Natural killer cell (primary cell): ENCODE results near the gene SLK. TPM values are rescaled to one million over a fixed set of nuclear protein-coding genes. Genes with fewer than 3 reads are reported as not detected.
A peak's percentile ranks its signal among the peaks of the same experiment; 100 is the strongest.

Experiments used
- ATAC-seq, 3 donors: fragments of 150-1000 bp in 2 of 3; fragments of 200-7000 bp in 1 of 3; cut with Tn5 transposase; 1 replicate in 1 of 3; 2 replicates in 2 of 3; pipeline ENCODE4 v1.10.0; 2021; ENCODE audit warnings: mild to moderate bottlenecking in 2 of 3, moderate library complexity in 2 of 3
- DNase-seq, 2 donors: peaks; one replicate each; pipeline versions ENCODE4 v3.0.0 to v3.0.0-alpha.2; 2013 to 2021; ENCODE audit warnings: mixed read lengths in 1 of 2
- H3K27ac ChIP-seq: one replicate; pipeline ENCODE4 v1.5.1; 2013; ENCODE audit warnings: mild to moderate bottlenecking, low read length
- H3K27me3 ChIP-seq: one replicate; pipeline ENCODE4 v1.6.1; 2013; ENCODE audit warnings: low read length; ENCODE audit not compliant: control insufficient read depth, insufficient read depth
- H3K36me3 ChIP-seq: one replicate; pipeline ENCODE4 v1.6.1; 2013; ENCODE audit warnings: low read length; ENCODE audit not compliant: control insufficient read depth, insufficient read depth
- H3K4me1 ChIP-seq: one replicate; pipeline ENCODE4 v1.6.1; 2013; ENCODE audit warnings: low read length; ENCODE audit not compliant: control insufficient read depth, insufficient read depth
- H3K4me3 ChIP-seq: one replicate; pipeline ENCODE4 v1.5.1; 2013; ENCODE audit warnings: low read length
- H3K9me3 ChIP-seq: one replicate; pipeline ENCODE4 v1.6.1; 2013; ENCODE audit warnings: low read length; ENCODE audit not compliant: control insufficient read depth, insufficient read depth
- H3K27ac Mint-ChIP-seq, 2 donors: one replicate each; pipeline ENCODE4 v1.8.0; 2022; ENCODE audit warnings: mild to moderate bottlenecking in 2 of 2, mixed read lengths in 2 of 2, moderate library complexity in 1 of 2
- H3K27me3 Mint-ChIP-seq, 2 donors: one replicate each; pipeline ENCODE4 v1.8.0; 2022; ENCODE audit warnings: low read depth in 2 of 2, mixed read lengths in 2 of 2
- H3K36me3 Mint-ChIP-seq: one replicate; pipeline ENCODE4 v1.8.0; 2022; ENCODE audit warnings: mixed read lengths
- H3K4me1 Mint-ChIP-seq, 2 donors: one replicate each; pipeline ENCODE4 v1.8.0; 2022; ENCODE audit warnings: mixed read lengths in 2 of 2
- H3K4me3 Mint-ChIP-seq: one replicate; pipeline ENCODE4 v1.8.0; 2022; ENCODE audit warnings: mild to moderate bottlenecking, moderate library complexity, mixed read lengths
- H3K9me3 Mint-ChIP-seq, 2 donors: one replicate each; pipeline ENCODE4 v1.8.0; 2022; ENCODE audit warnings: mixed read lengths in 2 of 2
- CTCF ChIP-seq: fragments of 200-600 bp; IDR thresholded peaks from one replicate; pipeline ENCODE4 v1.8.0; 2022; ENCODE audit warnings: antibody characterized with exemption
- WGBS: methylation state at CpG from one replicate; pipeline ENCODE4 v1.1.7; 2013; ENCODE audit warnings: missing lambda C conversion rate; ENCODE audit not compliant: insufficient coverage; 5-methylcytosine and 5-hydroxymethylcytosine counted together
- intact Hi-C: fragments of 100-400 bp; cut with micrococcal nuclease; formaldehyde crosslinking; loops from one replicate; pipeline ENCODE4 v1.14.2; 2022
- total RNA-seq, 4 donors: library from RNA; stranded (reverse); fragments of 120-200 nt in 1 of 4; gene quantifications; one replicate each; pipeline versions ENCODE4 v1.2.3 to v1.2.4, GENCODE V29; 2013 to 2022

The SLK gene
- total RNA-seq, 3 donors from 2014 or later (not counting 1 experiment from before 2014, with no cell fraction given) = 33.4 to 48.7 (median 40.3) TPM

- 80% methylated on average over 1 of the region's 2 CpGs for WGBS
- Mint-ChIP-seq H3K27me3 (no peaks in the 10 kb centered on the region), H3K36me3 (peaks cover 31% of the 10 kb centered on the region), H3K27ac (no peak overlapping the region), H3K9me3 (no peaks in the 10 kb centered on the region), H3K4me1 (peaks cover 0 to 9% of the 10 kb centered on the region in 2 donors), H3K4me3 (no peak overlapping the region)
- no peak for DNase-seq
- H3K4me3 ChIP-seq = no peak overlapping the region
- no peaks in the 10 kb centered on the region for H3K27me3 ChIP-seq
- H3K9me3 ChIP-seq = no peaks in the 10 kb centered on the region
- H3K4me1 ChIP-seq = no peaks in the 10 kb centered on the region
- H3K36me3 ChIP-seq = peaks cover 63% of the 10 kb centered on the region
- no peak overlapping the region for H3K27ac ChIP-seq
- no peak for TF ChIP-seq CTCF
- intact Hi-C loops = no loop called here
- no peak for ATAC-seq
These were observed 59.8 kb downstream of the SLK start for GRCh38 chr10:104026762-104027161.

DNA sequence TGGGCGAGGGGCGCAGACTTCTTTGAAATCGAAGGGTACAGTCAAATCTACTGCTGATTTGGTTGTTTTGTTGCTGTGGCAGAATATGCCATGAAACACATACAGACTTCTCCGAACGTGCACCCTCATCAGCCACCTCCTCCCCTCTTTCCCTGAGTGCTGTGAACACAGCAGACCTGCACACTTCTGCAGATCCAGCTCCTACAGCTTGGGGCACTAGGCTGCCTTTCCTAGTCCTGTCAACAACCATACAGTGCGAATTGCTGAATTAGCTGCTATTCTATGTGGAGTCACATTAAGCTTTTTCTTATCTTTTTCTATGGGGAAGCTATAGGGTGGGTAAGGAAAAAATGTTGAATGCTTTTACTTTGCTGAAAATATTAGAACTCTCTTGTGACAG, 61.2 kb downstream of the SLK start:
- intact Hi-C loops = no loop called here
- 89% methylated on average over 6 of the region's 6 CpGs for WGBS
- Mint-ChIP-seq H3K36me3 (peaks cover 28% of the 10 kb centered on the region), H3K27me3 (no peaks in the 10 kb centered on the region), H3K4me1 (peaks cover 0 to 11% of the 10 kb centered on the region in 2 donors), H3K9me3 (no peaks in the 10 kb centered on the region), H3K4me3 (no peak overlapping the region), H3K27ac (peak overlapping the region; percentile 10 to 17)
- no peak overlapping the region for H3K27ac ChIP-seq
- ATAC-seq (peak in 2 of 3 donors; percentile 54 to 63), DNase-seq (peak in 1 of 2 donors; percentile 46)
- no peaks in the 10 kb centered on the region for H3K27me3 ChIP-seq
- H3K9me3 ChIP-seq = no peaks in the 10 kb centered on the region
- no peak overlapping the region for H3K4me3 ChIP-seq
- peaks cover 57% of the 10 kb centered on the region for H3K36me3 ChIP-seq
- H3K4me1 ChIP-seq = no peaks in the 10 kb centered on the region
- TF ChIP-seq CTCF = no peak

GRCh38 chr10:104028823-104029520, 62.0 kb downstream of the SLK start:
- Histone ChIP-seq H3K9me3 (no peaks in the 10 kb centered on the region), H3K27ac (no peak overlapping the region), H3K4me3 (no peak overlapping the region), H3K27me3 (no peaks in the 10 kb centered on the region), H3K36me3 (peaks cover 49% of the 10 kb centered on the region), H3K4me1 (no peaks in the 10 kb centered on the region)
- 98% methylated on average over 3 of the region's 4 CpGs for WGBS
- Mint-ChIP-seq H3K9me3 (no peaks in the 10 kb centered on the region), H3K27ac (peak overlapping the region; percentile 34 to 58), H3K27me3 (no peaks in the 10 kb centered on the region), H3K4me1 (peaks cover 0 to 6% of the 10 kb centered on the region in 2 donors), H3K4me3 (no peak overlapping the region), H3K36me3 (peaks cover 20% of the 10 kb centered on the region)
- ATAC-seq = no peak
- DNase-seq = no peak
- no peak for TF ChIP-seq CTCF
- intact Hi-C loops = no loop called here

DNA sequence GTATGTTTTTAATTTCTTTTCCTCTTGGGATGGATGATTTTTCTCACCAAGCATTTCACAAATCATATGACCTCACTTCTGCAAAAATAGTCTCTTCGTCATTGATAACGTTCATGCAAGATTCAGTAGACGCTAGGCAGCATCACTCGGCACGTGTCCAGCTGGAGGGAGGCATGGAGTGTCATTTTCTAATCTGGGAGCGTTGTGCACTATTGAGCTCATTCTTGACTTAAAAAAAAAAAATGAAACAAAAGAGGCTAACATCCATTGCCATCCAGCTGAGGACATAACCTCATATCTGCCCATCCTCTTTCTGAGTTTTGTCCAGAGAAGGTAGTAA, 62.6 kb downstream of the SLK start:
- no peaks in the 10 kb centered on the region for H3K4me1 ChIP-seq
- Mint-ChIP-seq H3K36me3 (peaks cover 15% of the 10 kb centered on the region), H3K9me3 (no peaks in the 10 kb centered on the region), H3K27ac (peak overlapping the region; percentile 34 to 58), H3K4me3 (no peak overlapping the region), H3K27me3 (no peaks in the 10 kb centered on the region), H3K4me1 (peaks cover 0 to 6% of the 10 kb centered on the region in 2 donors)
- no peak overlapping the region for H3K27ac ChIP-seq
- 95% methylated on average over 6 of the region's 6 CpGs for WGBS
- DNase-seq (no peak), ATAC-seq (no peak)
- H3K9me3 ChIP-seq = no peaks in the 10 kb centered on the region
- intact Hi-C loops = no loop called here
- no peak overlapping the region for H3K4me3 ChIP-seq
- H3K27me3 ChIP-seq = no peaks in the 10 kb centered on the region
- no peak for TF ChIP-seq CTCF
- H3K36me3 ChIP-seq = peaks cover 44% of the 10 kb centered on the region
